Panc1 (cell line): ENCODE data around the gene PDE4C. TPM values are rescaled to one million over a fixed set of nuclear protein-coding genes. Genes with fewer than 3 reads are reported as not detected.

Experiments used
- ATAC-seq: fragments of 200-7000 bp; cut with Tn5 transposase; 2 replicates; pipeline ENCODE4 v1.9.1; 2020; ENCODE audit warnings: mild to moderate bottlenecking, moderate library complexity
- BruUV-seq: library from RNA; stranded (reverse); fragments of 400-500 nt; replicated peaks from 2 replicates; lab custom pipeline; 2021; lab: Mats Ljungman, UMichigan
- CTCF ChIA-PET: fragments of 300-600 bp; sonication (Branson Sonifier 250); formaldehyde crosslinking; loops from one replicate; lab custom pipeline; 2022; ENCODE audit warnings: antibody characterized with exemption; lab: Charles Lee
- POLR2A ChIA-PET: fragments of 300-600 bp; sonication (Branson Sonifier 250); formaldehyde crosslinking; loops from one replicate; lab custom pipeline; 2022; ENCODE audit warnings: antibody characterized with exemption; lab: Charles Lee
- DNase-seq: peaks from one replicate; pipeline ENCODE4 v3.0.0-alpha.2; 2010; ENCODE audit warnings: low read depth, low spot score
- H3K27ac ChIP-seq: 2 replicates; pipeline ENCODE4 v1.5.1; 2011; ENCODE audit warnings: mild to moderate bottlenecking, low read length, inconsistent platforms
- H3K27me3 ChIP-seq: fragments of 200-500 bp; sonication (Bioruptor generic); 2 replicates; pipeline ENCODE4 v1.6.0; 2014; ENCODE audit warnings: low read length, inconsistent platforms; ENCODE audit not compliant: control insufficient read depth, insufficient read depth
- H3K36me3 ChIP-seq: fragments of 200-500 bp; sonication (Bioruptor generic); 2 replicates; pipeline ENCODE4 v1.5.1; 2014; ENCODE audit warnings: inconsistent platforms, mild to moderate bottlenecking, low read length, moderate library complexity; ENCODE audit not compliant: control insufficient read depth, insufficient read depth
- H3K4me1 ChIP-seq: 2 replicates; pipeline ENCODE4 v1.5.1; 2011; ENCODE audit warnings: inconsistent platforms, mild to moderate bottlenecking, low read length, moderate library complexity; ENCODE audit not compliant: control insufficient read depth, insufficient read depth
- H3K4me3 ChIP-seq, 2 experiments: 2 replicates each; pipeline ENCODE4 v1.5.1; 2011 to 2012; ENCODE audit warnings: low read depth in 2 of 2, low read length in 2 of 2, mild to moderate bottlenecking in 2 of 2, inconsistent platforms in 1 of 2, moderate library complexity in 1 of 2
- H3K9me3 ChIP-seq: fragments of 200-500 bp; sonication (Bioruptor generic); 2 replicates; pipeline ENCODE4 v1.5.1; 2014; ENCODE audit warnings: low read depth, mild to moderate bottlenecking, inconsistent platforms, low read length, moderate library complexity; ENCODE audit not compliant: control insufficient read depth, insufficient read depth
- CTCF ChIP-seq: fragments of 450-650 bp; IDR thresholded peaks from 2 replicates; pipeline ENCODE4 v1.5.1; 2017; ENCODE audit warnings: mild to moderate bottlenecking
- POLR2AphosphoS5 ChIP-seq: IDR thresholded peaks from 2 replicates; pipeline ENCODE4 v1.6.1; 2012; ENCODE audit warnings: mild to moderate bottlenecking, low read depth, low read length, moderate library complexity
- REST ChIP-seq, 2 experiments: IDR thresholded peaks; 2 replicates each; pipeline ENCODE4 v1.6.1; 2011 to 2012; ENCODE audit warnings: low read depth in 2 of 2, control low read depth in 1 of 2, low read length in 1 of 2, mild to moderate bottlenecking in 1 of 2, moderate library complexity in 1 of 2; ENCODE audit not compliant: insufficient read depth in 1 of 2
- SIN3A ChIP-seq: IDR thresholded peaks from 2 replicates; pipeline ENCODE4 v1.6.1; 2012; ENCODE audit warnings: low read depth, mild to moderate bottlenecking, low read length, moderate library complexity, borderline replicate concordance; ENCODE audit not compliant: insufficient read depth
- TCF7L2 ChIP-seq: IDR thresholded peaks from 2 replicates; pipeline ENCODE4 v1.6.1; 2011; ENCODE audit warnings: mild to moderate bottlenecking, low read depth, low read length, inconsistent platforms
- in situ Hi-C: cut with HindIII; loops from 2 replicates; pipeline ENCODE4 v1.10.0; 2016; ENCODE audit warnings: low sequenced_read_pairs, low pct_unique_long_range_greater_than_20kb
- intact Hi-C: fragments of 100-400 bp; cut with micrococcal nuclease; formaldehyde crosslinking; loops from one replicate; pipeline ENCODE4 v1.10.0; 2022; ENCODE audit not compliant: unreplicated experiment
- total RNA-seq: library from RNA; stranded (reverse); gene quantifications from one replicate; pipeline ENCODE4 v1.2.1, GENCODE V29; 2021; ENCODE audit not compliant: unreplicated experiment

The PDE4C gene
- total RNA-seq, 1 experiment from 2014 or later = 0.98 TPM

- ChIA-PET POLR2A (interaction anchor here (0.6 kb wide), 2 partner anchors 13 to 159 kb away, joined by 3 to 5 read pairs; no protein-coding TSS in a partner anchor), CTCF (no interaction called here)
- no TSS peak for BruUV-seq
- intact Hi-C loops = no loop called here
- TF ChIP-seq CTCF (no peak), TCF7L2 (no peak), REST (IDR thresholded peaks at IDR 0.05; ENCODE audit: insufficient read depth in 1 of 2, low read depth in 2 of 2, low read length in 1 of 2) (no peak), SIN3A (no peak), POLR2AphosphoS5 (no peak)
- peak overlapping the region; percentile 66 to 73 for H3K4me3 ChIP-seq
- no peak for ATAC-seq
- peaks cover 7% of the 10 kb centered on the region for H3K4me1 ChIP-seq
- no peaks in the 10 kb centered on the region for H3K9me3 ChIP-seq
- peak overlapping the region; percentile 54 for H3K27ac ChIP-seq
- H3K36me3 ChIP-seq = no peaks in the 10 kb centered on the region; the same call in 1 of the 2 replicates
- DNase-seq = no peak
- in situ Hi-C loops = no loop called here
- no peaks in the 10 kb centered on the region for H3K27me3 ChIP-seq
These were observed 32.7 kb downstream of the PDE4C start for GRCh38 chr19:18193388-18194180.

- H3K27ac ChIP-seq = peak within 1 kb of the TSS; percentile 86
- POLR2A ChIA-PET = interaction anchor here (0.6 kb wide), 2 partner anchors 13 to 160 kb away, joined by 3 to 5 read pairs; no protein-coding TSS in a partner anchor
- no TSS peak for BruUV-seq
- peak; percentile 96 for ATAC-seq
- no peaks in the 10 kb centered on the region for H3K27me3 ChIP-seq
- in situ Hi-C loops (no loop called here), intact Hi-C loops (no loop called here)
- peaks cover 7% of the 10 kb centered on the region for H3K4me1 ChIP-seq
- TF ChIP-seq TCF7L2 = no peak; the same call in 1 of the 2 replicates
- no peak for TF ChIP-seq CTCF
- no peak for TF ChIP-seq REST (IDR thresholded peaks at IDR 0.05; ENCODE audit: insufficient read depth in 1 of 2, low read depth in 2 of 2, low read length in 1 of 2)
- no peak for TF ChIP-seq SIN3A
- no peak for TF ChIP-seq POLR2AphosphoS5
- H3K4me3 ChIP-seq = peak within 1 kb of the TSS; percentile 66 to 73
- peak; percentile 97 for DNase-seq
- CTCF ChIA-PET = interaction anchor here (1.7 kb wide), 1 partner anchor 59 kb away, joined by 10 read pairs; no protein-coding TSS in a partner anchor
- no peaks in the 10 kb centered on the region; the same call in 1 of the 2 replicates for H3K36me3 ChIP-seq
- H3K9me3 ChIP-seq = no peaks in the 10 kb centered on the region
These were observed 33.4 kb downstream of the PDE4C start, which contains the start of gene MPV17L2 for GRCh38 chr19:18192673-18193387. Gene MPV17L2 (plus strand): TSS chr19:18193218. CDS start chr19:18193282, 64 bp downstream.
